ENCODE results near the gene AMZ1. TPM values are rescaled to one million over a fixed set of nuclear protein-coding genes. Genes with fewer than 3 reads are reported as not detected.

AMZ1 gene
- total RNA-seq, 2 donors from 2014 or later: not detected

DNA sequence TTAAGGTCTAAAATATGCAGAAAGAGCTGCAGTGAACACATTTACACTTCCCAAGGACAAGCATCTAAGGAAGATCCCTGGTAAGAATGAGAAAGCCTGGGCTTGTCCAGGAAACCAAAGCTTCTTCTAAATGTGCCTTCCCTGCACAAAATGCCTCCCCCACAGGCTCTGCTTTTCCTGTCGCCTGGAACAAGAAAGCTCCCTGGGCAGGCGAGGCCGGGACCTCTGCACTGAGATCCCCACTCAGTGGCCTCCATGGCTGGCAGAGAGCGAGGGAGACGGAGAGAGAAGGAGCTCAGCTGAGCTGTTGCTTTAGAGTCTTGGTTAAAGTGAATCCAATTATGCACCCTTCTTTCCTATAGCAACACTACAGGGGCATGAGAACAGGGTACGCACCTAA, 75.6 kb downstream of the AMZ1 start:
- Histone ChIP-seq H3K4me1 (no peaks in the 10 kb centered on the region), H3K27ac (peak overlapping the region in 1 of 4 donors; percentile 56), H3K36me3 (replicated peaks in 1 of 2; ENCODE audit: insufficient read depth in 1 of 2, low read depth in 2 of 2) (no peaks in the 10 kb centered on the region), H3K9me3 (no peaks in the 10 kb centered on the region), H3K4me3 (no peak overlapping the region), H3K27me3 (no peaks in the 10 kb centered on the region)
- intact Hi-C loops (cut with DNase I): no loop called here
- TF ChIP-seq, protein P1, sequence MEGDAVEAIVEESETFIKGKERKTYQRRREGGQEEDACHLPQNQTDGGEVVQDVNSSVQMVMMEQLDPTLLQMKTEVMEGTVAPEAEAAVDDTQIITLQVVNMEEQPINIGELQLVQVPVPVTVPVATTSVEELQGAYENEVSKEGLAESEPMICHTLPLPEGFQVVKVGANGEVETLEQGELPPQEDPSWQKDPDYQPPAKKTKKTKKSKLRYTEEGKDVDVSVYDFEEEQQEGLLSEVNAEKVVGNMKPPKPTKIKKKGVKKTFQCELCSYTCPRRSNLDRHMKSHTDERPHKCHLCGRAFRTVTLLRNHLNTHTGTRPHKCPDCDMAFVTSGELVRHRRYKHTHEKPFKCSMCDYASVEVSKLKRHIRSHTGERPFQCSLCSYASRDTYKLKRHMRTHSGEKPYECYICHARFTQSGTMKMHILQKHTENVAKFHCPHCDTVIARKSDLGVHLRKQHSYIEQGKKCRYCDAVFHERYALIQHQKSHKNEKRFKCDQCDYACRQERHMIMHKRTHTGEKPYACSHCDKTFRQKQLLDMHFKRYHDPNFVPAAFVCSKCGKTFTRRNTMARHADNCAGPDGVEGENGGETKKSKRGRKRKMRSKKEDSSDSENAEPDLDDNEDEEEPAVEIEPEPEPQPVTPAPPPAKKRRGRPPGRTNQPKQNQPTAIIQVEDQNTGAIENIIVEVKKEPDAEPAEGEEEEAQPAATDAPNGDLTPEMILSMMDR (IDR thresholded peaks at IDR 0.05): no peak
- TF ChIP-seq POLR2A (IDR thresholded peaks at IDR 0.05): no peak
- no peak for DNase-seq
- no peak for ATAC-seq
- 88 to 100% methylated on average over 6 of the region's 6 CpGs for WGBS, 2 donors

DNA sequence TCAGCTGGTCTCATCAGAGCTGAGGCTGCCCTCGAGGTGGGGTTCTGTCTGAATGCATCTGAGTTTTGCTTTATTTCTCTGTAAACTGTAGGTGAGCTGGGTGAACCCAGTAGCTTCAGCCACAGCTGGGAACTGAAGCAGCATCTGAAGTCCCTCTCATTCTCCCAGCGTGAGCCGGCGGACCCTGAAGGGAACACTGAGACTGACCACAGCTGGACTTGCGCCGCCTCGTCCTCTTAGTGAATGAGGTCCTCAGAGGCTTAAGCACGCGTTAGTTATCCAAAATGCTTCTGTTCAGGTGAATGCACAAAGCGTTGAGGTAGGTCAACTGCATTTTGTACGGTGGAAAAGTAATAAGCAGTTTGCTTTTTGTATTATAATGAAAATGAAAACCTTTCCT, 76.6 kb downstream of the AMZ1 start:
- TF ChIP-seq POLR2A (IDR thresholded peaks at IDR 0.05): no peak
- TF ChIP-seq, protein P1 (IDR thresholded peaks at IDR 0.05): no peak
- no peak overlapping the region for H3K4me3 ChIP-seq
- H3K36me3 ChIP-seq (replicated peaks in 1 of 2; ENCODE audit: insufficient read depth in 1 of 2, low read depth in 2 of 2): no peaks in the 10 kb centered on the region
- DNase-seq (no peak), ATAC-seq (no peak)
- H3K27ac ChIP-seq: no peak overlapping the region
- H3K4me1 ChIP-seq: no peaks in the 10 kb centered on the region
- no peaks in the 10 kb centered on the region for H3K27me3 ChIP-seq
- intact Hi-C loops (cut with DNase I): no loop called here
- H3K9me3 ChIP-seq: no peaks in the 10 kb centered on the region
- WGBS, 2 donors: 91 to 93% methylated on average over 11 of the region's 11 CpGs

Other genes starting within 250 kb of the AMZ1 start
- not detected for gene GRIFIN, start 211.8 kb upstream of the AMZ1 start, total RNA-seq
- 100 to 1,000 TPM in 1 of 2 donors, 10 to 100 TPM in 1; 47.8 to 142 TPM for gene LFNG, start 168.4 kb upstream of the AMZ1 start, total RNA-seq
- 10 to 100 TPM; 36.6 to 46.8 TPM for gene BRAT1, start 132.7 kb upstream of the AMZ1 start, total RNA-seq
- gene IQCE, start 129.2 kb upstream of the AMZ1 start, total RNA-seq: 10 to 100 TPM in 1 of 2 donors, 1 to 10 TPM in 1; 7.8 to 73.2 TPM
- 10 to 100 TPM; 11.2 to 32.0 TPM for gene TTYH3, start 56.2 kb upstream of the AMZ1 start, total RNA-seq
- 10 to 100 TPM; 12.2 to 17.5 TPM for gene GNA12, start 156.1 kb downstream of the AMZ1 start, total RNA-seq

Measured in body of pancreas (tissue), 4 donors.